Colonic mucosa (tissue), 4 donors: ENCODE data around the gene MESD. TPM values are rescaled to one million over a fixed set of nuclear protein-coding genes. Genes with fewer than 3 reads are reported as not detected.

ENCODE experiments used
- DNase-seq: peaks from one replicate; pipeline ENCODE4 v3.0.0-alpha.2; 2020
- H3K27ac ChIP-seq: fragments of 200-600 bp; one replicate; pipeline ENCODE4 v1.8.0; 2021
- H3K27me3 ChIP-seq: fragments of 200-600 bp; one replicate; pipeline ENCODE4 v1.8.0; 2021
- H3K36me3 ChIP-seq: fragments of 200-600 bp; one replicate; pipeline ENCODE4 v1.8.0; 2021
- H3K4me1 ChIP-seq: fragments of 200-600 bp; one replicate; pipeline ENCODE4 v1.8.0; 2021; ENCODE audit warnings: mild to moderate bottlenecking
- H3K4me3 ChIP-seq: fragments of 200-600 bp; one replicate; pipeline ENCODE4 v1.8.0; 2021
- H3K9ac ChIP-seq, 2 donors: one replicate each; pipeline ENCODE4 v1.7.0; 2013; ENCODE audit warnings: control low read depth in 2 of 2, low read depth in 2 of 2, low read length in 2 of 2
- H3K9me3 ChIP-seq: fragments of 200-600 bp; one replicate; pipeline ENCODE4 v1.8.0; 2021
- CTCF ChIP-seq: fragments of 200-600 bp; IDR thresholded peaks from one replicate; pipeline ENCODE4 v1.8.0; 2022; ENCODE audit warnings: antibody characterized with exemption, mild to moderate bottlenecking
- intact Hi-C: fragments of 100-400 bp; cut with DNase I; formaldehyde crosslinking; loops from one replicate; pipeline ENCODE4 v1.14.1; 2022
- total RNA-seq, 2 donors: library from RNA; stranded (reverse); fragmentation: NEBNext Ultra II Directional in 1 of 2; extraction: Animal tissue kit (Norgen Biotek cat#: 25700) in 1 of 2; gene quantifications; one replicate each; pipeline ENCODE4 v1.2.1, GENCODE V29; 2021
- donor health status: healthy.
- donor health status: DM: no; HTN: no; CAD: no.
- donor health status: DM: no; HTN: no; CAD: no.

Gene MESD
- total RNA-seq, 2 donors from 2014 or later: 20.4 to 26.1 TPM

GRCh38 chr15:80940851-80941250, 48.8 kb downstream of the MESD start:
- no peak overlapping the region for H3K27ac ChIP-seq
- no peaks in the 10 kb centered on the region for H3K9me3 ChIP-seq
- H3K4me1 ChIP-seq: no peaks in the 10 kb centered on the region
- TF ChIP-seq CTCF: no peak
- H3K9ac ChIP-seq: no peak overlapping the region
- no peaks in the 10 kb centered on the region for H3K36me3 ChIP-seq
- intact Hi-C loops: no loop called here
- no peak overlapping the region for H3K4me3 ChIP-seq
- DNase-seq: no peak
- no peaks in the 10 kb centered on the region for H3K27me3 ChIP-seq

DNA sequence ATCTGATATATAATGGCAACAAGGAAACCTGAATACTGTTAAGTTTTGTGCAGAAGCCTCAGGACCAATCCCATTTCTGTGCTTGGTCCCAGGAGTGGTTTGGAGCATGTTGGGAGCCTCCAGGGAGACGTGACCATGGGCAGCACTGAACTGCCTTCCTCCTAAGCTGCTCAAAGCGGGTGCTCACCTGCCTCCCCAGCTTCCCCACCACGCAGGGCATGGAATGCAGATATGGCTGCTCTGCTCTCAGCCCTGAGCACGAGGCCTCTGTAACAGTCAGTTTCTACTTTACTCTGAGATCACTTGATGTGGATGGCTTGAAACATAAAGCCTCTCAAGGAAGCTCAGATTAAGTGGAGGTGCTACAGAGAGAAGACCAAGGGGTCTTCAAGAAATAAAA, 49.3 kb downstream of the MESD start:
- no peaks in the 10 kb centered on the region for H3K27me3 ChIP-seq
- H3K4me1 ChIP-seq: no peaks in the 10 kb centered on the region
- no peaks in the 10 kb centered on the region for H3K9me3 ChIP-seq
- no peak for DNase-seq
- intact Hi-C loops: no loop called here
- H3K4me3 ChIP-seq: no peak overlapping the region
- H3K36me3 ChIP-seq: no peaks in the 10 kb centered on the region
- TF ChIP-seq CTCF: no peak
- H3K9ac ChIP-seq: no peak overlapping the region
- H3K27ac ChIP-seq: no peak overlapping the region

DNA sequence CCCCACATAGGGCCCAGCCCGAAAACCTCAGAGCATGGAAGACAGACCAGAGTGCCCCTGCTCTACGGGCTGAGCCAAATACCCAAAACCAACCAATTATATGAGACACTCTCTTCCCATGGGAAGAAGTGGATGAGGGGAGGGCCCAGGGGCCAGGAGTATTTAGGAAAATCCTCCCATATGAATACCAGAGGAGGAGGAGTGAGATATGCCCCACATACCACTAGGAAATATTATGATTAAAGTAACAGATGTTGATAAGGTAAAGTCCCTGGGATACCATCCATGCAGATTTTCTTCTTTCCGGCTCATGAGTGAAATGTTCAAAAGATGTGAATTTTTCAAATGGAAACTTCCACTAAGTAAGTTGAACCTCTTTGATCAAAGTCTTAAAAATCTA, 50.4 kb downstream of the MESD start:
- TF ChIP-seq CTCF: no peak
- DNase-seq: no peak
- H3K4me1 ChIP-seq: no peaks in the 10 kb centered on the region
- no peaks in the 10 kb centered on the region for H3K36me3 ChIP-seq
- H3K4me3 ChIP-seq: no peak overlapping the region
- intact Hi-C loops: no loop called here
- H3K9me3 ChIP-seq: no peaks in the 10 kb centered on the region
- H3K9ac ChIP-seq: no peak overlapping the region
- no peak overlapping the region for H3K27ac ChIP-seq
- H3K27me3 ChIP-seq: no peaks in the 10 kb centered on the region

- Histone ChIP-seq H3K9me3 (no peaks in the 10 kb centered on the region), H3K27me3 (no peaks in the 10 kb centered on the region), H3K4me1 (no peaks in the 10 kb centered on the region), H3K4me3 (no peak overlapping the region), H3K27ac (no peak overlapping the region), H3K36me3 (no peaks in the 10 kb centered on the region), H3K9ac (no peak overlapping the region)
- no peak for TF ChIP-seq CTCF
- no peak for DNase-seq
- intact Hi-C loops: no loop called here
Observed at GRCh38 chr15:80937718-80938117, 51.9 kb downstream of the MESD start.

DNA sequence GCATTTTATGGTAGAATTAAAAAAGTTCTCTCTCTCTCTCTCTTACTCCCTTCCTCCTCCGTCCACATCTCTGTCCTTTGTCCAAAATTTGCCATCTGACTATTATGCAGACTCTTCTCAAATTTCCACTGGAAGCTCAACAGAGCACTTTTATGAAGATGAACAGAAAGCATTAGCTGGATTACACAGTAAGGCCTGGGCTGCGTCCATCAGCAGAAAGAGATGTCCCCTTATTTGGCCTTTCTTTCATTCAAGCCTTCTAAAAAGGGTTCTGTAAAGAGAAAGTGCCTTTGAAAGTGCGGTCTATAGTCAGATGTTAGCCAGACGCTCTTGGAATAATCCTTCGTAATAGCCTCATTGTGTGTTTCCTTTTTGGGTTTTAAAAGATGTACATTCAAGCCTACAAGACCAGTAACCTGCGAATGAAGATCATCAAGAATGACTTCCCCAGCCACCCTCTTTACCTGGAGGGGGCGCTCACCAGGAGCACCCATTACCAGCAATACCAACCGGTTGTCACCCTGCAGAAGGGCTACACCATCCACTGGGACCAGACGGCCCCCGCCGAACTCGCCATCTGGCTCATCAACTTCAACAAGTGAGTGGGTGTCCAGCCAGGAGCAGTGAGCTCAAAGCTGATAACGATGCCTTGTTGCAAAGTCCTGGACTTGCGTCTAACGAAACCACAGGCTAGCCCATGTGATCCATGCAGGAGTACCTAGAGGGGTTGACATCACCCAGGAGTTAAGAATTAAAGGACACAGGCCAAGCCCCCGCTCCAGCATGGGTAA, 53.1 kb downstream of the MESD start:
- Histone ChIP-seq H3K27me3 (no peaks in the 10 kb centered on the region), H3K4me3 (no peak overlapping the region), H3K36me3 (no peaks in the 10 kb centered on the region), H3K4me1 (no peaks in the 10 kb centered on the region), H3K9me3 (no peaks in the 10 kb centered on the region), H3K27ac (no peak overlapping the region), H3K9ac (no peak overlapping the region)
- no peak for DNase-seq
- no peak for TF ChIP-seq CTCF
- intact Hi-C loops: no loop called here
